Measurements from ENCODE around the gene LCA5. TPM values are rescaled to one million over a fixed set of nuclear protein-coding genes. Genes with fewer than 3 reads are reported as not detected.
"Not testable (repeated sequence)": the region's sequence is repeated elsewhere in the genome, so short reads cannot be mapped to it uniquely, and the experiment has no call there.

The LCA5 gene
- total RNA-seq, 1 experiment from 2014 or later: 10.9 TPM

DNA sequence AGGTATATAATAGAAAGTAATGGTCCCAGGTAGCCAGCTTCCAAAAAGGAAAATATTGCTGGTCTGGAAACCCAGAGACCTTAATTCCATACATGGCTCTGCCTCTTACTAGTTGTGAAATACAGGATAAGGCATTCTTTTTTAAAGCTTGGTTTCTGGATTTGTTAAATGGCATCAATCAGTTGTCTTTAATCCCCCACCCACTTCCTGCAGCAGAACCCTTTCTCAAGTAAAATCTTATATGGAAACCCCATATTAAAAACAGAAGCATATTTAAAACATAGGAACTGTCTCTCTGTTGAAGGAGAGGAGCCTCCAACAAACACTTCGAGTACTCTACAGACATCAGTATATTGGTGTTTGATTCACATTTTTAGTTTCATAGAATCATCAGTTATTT is 6.2 kb upstream of the LCA5 start:
- Mint-ChIP-seq H3K36me3 (ENCODE audit: insufficient read depth, unreplicated experiment) (peaks cover 10% of the 10 kb centered on the region), H3K9me3 (ENCODE audit: unreplicated experiment) (no peaks in the 10 kb centered on the region), H3K4me1 (ENCODE audit: low read depth, unreplicated experiment) (peaks cover 14% of the 10 kb centered on the region), H3K27ac (ENCODE audit: unreplicated experiment) (no peak overlapping the region), H3K4me3 (ENCODE audit: unreplicated experiment) (no peak overlapping the region), H3K27me3 (ENCODE audit: insufficient read depth, unreplicated experiment) (no peaks in the 10 kb centered on the region)
- DNase-seq: no peak
- H3K27me3 ChIP-seq (replicated peaks; ENCODE audit: control insufficient read depth, insufficient read depth, low read length): no peaks in the 10 kb centered on the region
- TF ChIP-seq, protein P1, sequence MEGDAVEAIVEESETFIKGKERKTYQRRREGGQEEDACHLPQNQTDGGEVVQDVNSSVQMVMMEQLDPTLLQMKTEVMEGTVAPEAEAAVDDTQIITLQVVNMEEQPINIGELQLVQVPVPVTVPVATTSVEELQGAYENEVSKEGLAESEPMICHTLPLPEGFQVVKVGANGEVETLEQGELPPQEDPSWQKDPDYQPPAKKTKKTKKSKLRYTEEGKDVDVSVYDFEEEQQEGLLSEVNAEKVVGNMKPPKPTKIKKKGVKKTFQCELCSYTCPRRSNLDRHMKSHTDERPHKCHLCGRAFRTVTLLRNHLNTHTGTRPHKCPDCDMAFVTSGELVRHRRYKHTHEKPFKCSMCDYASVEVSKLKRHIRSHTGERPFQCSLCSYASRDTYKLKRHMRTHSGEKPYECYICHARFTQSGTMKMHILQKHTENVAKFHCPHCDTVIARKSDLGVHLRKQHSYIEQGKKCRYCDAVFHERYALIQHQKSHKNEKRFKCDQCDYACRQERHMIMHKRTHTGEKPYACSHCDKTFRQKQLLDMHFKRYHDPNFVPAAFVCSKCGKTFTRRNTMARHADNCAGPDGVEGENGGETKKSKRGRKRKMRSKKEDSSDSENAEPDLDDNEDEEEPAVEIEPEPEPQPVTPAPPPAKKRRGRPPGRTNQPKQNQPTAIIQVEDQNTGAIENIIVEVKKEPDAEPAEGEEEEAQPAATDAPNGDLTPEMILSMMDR (IDR thresholded peaks at IDR 0.05; ENCODE audit: insufficient read depth in 1 of 2, low read depth in 1 of 2, low read length in 1 of 2, severe bottlenecking in 1 of 2, unreplicated experiment in 1 of 2): no peak
- H3K36me3 ChIP-seq (ENCODE audit: control insufficient read depth, insufficient read depth, low read length): no peaks in the 10 kb centered on the region; the same call in 1 of the 2 replicates
- no TSS peak for BruUV-seq (replicated peaks)
- intact Hi-C loops (cut with micrococcal nuclease; ENCODE audit: unreplicated experiment): no loop called here
- H3K4me1 ChIP-seq: peaks cover 34% of the 10 kb centered on the region
- H3K4me3 ChIP-seq (ENCODE audit: low read depth, low read length): no peak overlapping the region
- ChIA-PET POLR2A (no interaction called here), CTCF (interaction anchor here (2.1 kb wide), 1 partner anchor 129 kb away, joined by 14 read pairs; no protein-coding TSS in a partner anchor)
- no peaks in the 10 kb centered on the region for H3K9me3 ChIP-seq

DNA sequence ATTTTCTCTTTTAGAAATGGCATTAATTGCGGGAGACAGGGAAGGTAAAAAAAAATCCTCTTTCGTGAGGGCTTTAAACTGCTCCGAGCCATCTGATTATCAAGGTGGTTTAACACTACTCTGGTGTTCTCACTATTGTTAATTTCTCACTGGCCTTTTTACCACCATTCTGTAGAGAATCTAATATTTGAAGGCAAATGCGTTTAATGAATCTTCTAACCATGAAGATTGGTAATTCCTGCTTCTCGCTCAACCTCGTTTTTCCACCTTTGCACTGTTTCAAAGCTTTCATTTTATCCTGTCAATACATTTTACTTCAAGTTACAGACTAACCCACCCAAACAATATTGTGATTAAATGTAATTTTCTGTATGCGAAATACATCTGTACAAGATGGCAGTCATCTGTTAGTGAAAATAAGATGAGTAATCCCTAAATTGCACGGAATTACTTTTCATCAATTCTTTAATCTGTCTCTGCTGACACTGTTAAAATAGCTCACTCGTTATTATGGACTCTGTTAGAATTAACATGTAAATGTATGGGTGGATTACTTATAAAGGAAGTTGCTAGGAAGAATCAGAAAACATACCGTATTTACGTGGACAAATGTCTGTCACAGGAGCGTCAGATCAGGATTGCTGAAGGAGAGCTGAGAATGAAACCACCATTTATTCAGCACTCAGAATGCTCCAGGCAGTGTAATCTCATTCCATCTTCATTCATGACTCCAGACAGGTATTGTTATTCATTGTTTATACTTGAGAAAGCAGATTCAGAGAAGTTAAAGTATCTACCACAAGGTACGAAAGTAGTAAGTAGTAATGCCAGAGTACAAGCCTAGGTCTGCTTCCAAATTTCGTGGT is 1.1 kb upstream of the LCA5 start:
- TF ChIP-seq, protein P1 (IDR thresholded peaks at IDR 0.05; ENCODE audit: insufficient read depth in 1 of 2, low read depth in 1 of 2, low read length in 1 of 2, severe bottlenecking in 1 of 2, unreplicated experiment in 1 of 2): no peak
- H3K4me3 ChIP-seq (ENCODE audit: low read depth, low read length): peak overlapping the region; percentile 75
- no peaks in the 10 kb centered on the region for H3K27me3 ChIP-seq (replicated peaks; ENCODE audit: control insufficient read depth, insufficient read depth, low read length)
- peaks cover 6% of the 10 kb centered on the region for H3K36me3 Mint-ChIP-seq (ENCODE audit: insufficient read depth, unreplicated experiment)
- no peaks in the 10 kb centered on the region for H3K27me3 Mint-ChIP-seq (ENCODE audit: insufficient read depth, unreplicated experiment)
- H3K9me3 Mint-ChIP-seq (ENCODE audit: unreplicated experiment): no peaks in the 10 kb centered on the region
- DNase-seq: no peak
- H3K36me3 ChIP-seq (ENCODE audit: control insufficient read depth, insufficient read depth, low read length): no peaks in the 10 kb centered on the region
- H3K4me1 Mint-ChIP-seq (ENCODE audit: low read depth, unreplicated experiment): peaks cover 17% of the 10 kb centered on the region
- intact Hi-C loops (cut with micrococcal nuclease; ENCODE audit: unreplicated experiment): loop anchor here (10.0 kb wide), 1 partner anchor 304 kb away; the partner anchor contains the start of gene HMGN3
- H3K4me3 Mint-ChIP-seq (ENCODE audit: unreplicated experiment): no peak overlapping the region
- ChIA-PET POLR2A (no interaction called here), CTCF (no interaction called here)
- H3K27ac Mint-ChIP-seq (ENCODE audit: unreplicated experiment): no peak overlapping the region
- TSS peak; percentile 46 for BruUV-seq (replicated peaks)
- peaks cover 30% of the 10 kb centered on the region for H3K4me1 ChIP-seq
- H3K9me3 ChIP-seq: no peaks in the 10 kb centered on the region

DNA sequence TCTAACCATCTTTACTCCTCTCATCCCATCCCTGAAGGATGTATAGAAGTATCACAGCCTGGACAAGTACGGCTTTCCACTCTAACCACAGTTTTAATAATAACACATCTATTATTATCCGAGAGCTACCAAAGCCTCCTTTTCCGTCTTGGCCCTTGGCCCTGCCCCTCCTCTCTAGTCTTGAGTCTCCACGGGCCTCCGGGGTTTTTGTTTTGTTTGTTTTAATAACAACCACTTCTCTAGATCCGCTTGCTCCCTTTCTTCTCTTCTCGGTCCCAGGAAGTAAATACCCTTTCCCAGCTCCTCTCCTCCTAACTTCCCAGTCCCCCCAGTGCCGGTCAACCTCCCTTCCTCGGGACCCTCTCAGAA is 661 bp downstream of the LCA5 start:
- Mint-ChIP-seq H3K27ac (ENCODE audit: unreplicated experiment) (no peak overlapping the region), H3K4me3 (ENCODE audit: unreplicated experiment) (no peak overlapping the region), H3K27me3 (ENCODE audit: insufficient read depth, unreplicated experiment) (no peaks in the 10 kb centered on the region), H3K36me3 (ENCODE audit: insufficient read depth, unreplicated experiment) (peaks cover 6% of the 10 kb centered on the region), H3K4me1 (ENCODE audit: low read depth, unreplicated experiment) (peaks cover 17% of the 10 kb centered on the region), H3K9me3 (ENCODE audit: unreplicated experiment) (no peaks in the 10 kb centered on the region)
- POLR2A ChIA-PET: interaction anchor here (0.7 to 1.4 kb wide), 6 partner anchors 8 to 136 kb away, joined by 3 to 7 read pairs (median 4); partner anchors contain the start of gene SH3BGRL2
- peak in 1 of 2 experiments; percentile 24 for DNase-seq
- Histone ChIP-seq H3K27me3 (replicated peaks; ENCODE audit: control insufficient read depth, insufficient read depth, low read length) (no peaks in the 10 kb centered on the region), H3K4me3 (ENCODE audit: low read depth, low read length) (peak overlapping the region; percentile 75), H3K9me3 (no peaks in the 10 kb centered on the region), H3K4me1 (peaks cover 41% of the 10 kb centered on the region), H3K36me3 (ENCODE audit: control insufficient read depth, insufficient read depth, low read length) (no peaks in the 10 kb centered on the region)
- CTCF ChIA-PET: interaction anchor here (1.8 kb wide), 1 partner anchor 11 kb away, joined by 4 read pairs; no protein-coding TSS in a partner anchor
- no TSS peak for BruUV-seq (replicated peaks)
- TF ChIP-seq, protein P1 (IDR thresholded peaks at IDR 0.05; ENCODE audit: insufficient read depth in 1 of 2, low read depth in 1 of 2, low read length in 1 of 2, severe bottlenecking in 1 of 2, unreplicated experiment in 1 of 2): no peak
- intact Hi-C loops (cut with micrococcal nuclease; ENCODE audit: unreplicated experiment): loop anchor here (2.0 to 10.0 kb wide), 4 partner anchors 70 to 384 kb away; partner anchors contain the start of gene HMGN3

DNA sequence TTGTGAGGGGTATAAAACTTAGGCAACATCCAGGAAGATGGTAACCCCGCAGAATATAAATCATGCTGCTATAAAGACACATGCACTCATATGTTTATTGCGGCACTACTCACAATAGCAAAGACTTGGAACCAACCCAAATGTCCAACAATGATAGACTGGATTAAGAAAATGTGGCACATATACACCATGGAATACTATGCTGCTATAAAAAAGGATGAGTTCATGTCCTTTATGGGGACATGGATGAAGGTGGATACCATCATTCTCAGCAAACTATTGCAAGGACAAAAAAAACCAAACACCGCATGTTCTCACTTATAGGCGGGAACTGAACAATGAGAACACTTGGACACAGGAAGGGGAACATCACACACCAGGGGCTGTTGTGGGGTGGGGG is 7.7 kb downstream of the LCA5 start:
- intact Hi-C loops (cut with micrococcal nuclease; ENCODE audit: unreplicated experiment); CTCF ChIA-PET: not testable (repeated sequence)
- H3K4me1 Mint-ChIP-seq (ENCODE audit: low read depth, unreplicated experiment): peaks cover 19% of the 10 kb centered on the region

More for the DNA sequence above, 7.7 kb downstream of the LCA5 start:
- POLR2A ChIA-PET; DNase-seq; H3K4me3 Mint-ChIP-seq (ENCODE audit: unreplicated experiment); H3K36me3 ChIP-seq (ENCODE audit: control insufficient read depth, insufficient read depth, low read length); H3K36me3 Mint-ChIP-seq (ENCODE audit: insufficient read depth, unreplicated experiment); H3K9me3 Mint-ChIP-seq (ENCODE audit: unreplicated experiment); BruUV-seq (replicated peaks); H3K27me3 ChIP-seq (replicated peaks; ENCODE audit: control insufficient read depth, insufficient read depth, low read length); H3K27ac Mint-ChIP-seq (ENCODE audit: unreplicated experiment); H3K9me3 ChIP-seq; H3K27me3 Mint-ChIP-seq (ENCODE audit: insufficient read depth, unreplicated experiment); H3K4me3 ChIP-seq (ENCODE audit: low read depth, low read length): not testable (repeated sequence)
- H3K4me1 ChIP-seq: peaks cover 48% of the 10 kb centered on the region
